Astrocyte (in vitro differentiated cells and primary cell): ENCODE measurements around the gene SOCS2. TPM values are rescaled to one million over a fixed set of nuclear protein-coding genes. Genes with fewer than 3 reads are reported as not detected.

ENCODE experiments used
- DNase-seq: peaks from one replicate; pipeline ENCODE4 v3.0.0-alpha.2; 2010; ENCODE audit warnings: low read depth
- FAIRE-seq: peaks from 2 replicates; lab custom pipeline; 2011; peaks lifted over from hg19 to GRCh38; lab: Jason Lieb, UNC
- H2AFZ ChIP-seq: 2 replicates; pipeline ENCODE4 v1.6.0; 2012; ENCODE audit warnings: low read depth, low read length, inconsistent platforms
- H3K27ac ChIP-seq: 2 replicates; pipeline ENCODE4 v1.5.1; 2011; ENCODE audit warnings: low read depth, low read length, inconsistent platforms
- H3K27me3 ChIP-seq: 2 replicates; pipeline ENCODE4 v1.6.0; 2011; ENCODE audit warnings: low read length, inconsistent platforms; ENCODE audit not compliant: insufficient read depth
- H3K36me3 ChIP-seq: 2 replicates; pipeline ENCODE4 v1.5.1; 2011; ENCODE audit warnings: low read length, inconsistent platforms; ENCODE audit not compliant: insufficient read depth
- H3K4me1 ChIP-seq: 2 replicates; pipeline ENCODE4 v1.5.1; 2011; ENCODE audit warnings: low read length, inconsistent platforms; ENCODE audit not compliant: insufficient read depth
- H3K4me2 ChIP-seq: 2 replicates; pipeline ENCODE4 v1.6.0; 2012; ENCODE audit warnings: low read length, inconsistent platforms
- H3K4me3 ChIP-seq: 2 replicates; pipeline ENCODE4 v1.5.1; 2011; ENCODE audit warnings: low read depth, mild to moderate bottlenecking, low read length, inconsistent platforms; ENCODE audit not compliant: insufficient read depth
- H3K79me2 ChIP-seq: 2 replicates; pipeline ENCODE4 v1.6.0; 2012; ENCODE audit warnings: mild to moderate bottlenecking, low read length, inconsistent platforms; ENCODE audit not compliant: insufficient read depth
- H3K9ac ChIP-seq: 2 replicates; pipeline ENCODE4 v1.6.0; 2012; ENCODE audit warnings: mild to moderate bottlenecking, low read length, inconsistent platforms
- H3K9me3 ChIP-seq: 2 replicates; pipeline ENCODE4 v1.5.1; 2012; ENCODE audit warnings: low read depth, mild to moderate bottlenecking, low read length, inconsistent platforms; ENCODE audit not compliant: insufficient read depth
- H4K20me1 ChIP-seq: 2 replicates; pipeline ENCODE4 v1.6.0; 2012; ENCODE audit warnings: low read length, inconsistent platforms; ENCODE audit not compliant: insufficient read depth
- H3K27ac Mint-ChIP-seq: one replicate; pipeline ENCODE4 v1.8.0; 2021; ENCODE audit warnings: mild to moderate bottlenecking, mixed read lengths; ENCODE audit not compliant: unreplicated experiment
- H3K27me3 Mint-ChIP-seq: one replicate; pipeline ENCODE4 v1.8.0; 2021; ENCODE audit warnings: low read depth, mixed read lengths; ENCODE audit not compliant: unreplicated experiment
- H3K36me3 Mint-ChIP-seq: one replicate; pipeline ENCODE4 v1.8.0; 2021; ENCODE audit warnings: low read depth, mixed read lengths; ENCODE audit not compliant: unreplicated experiment
- H3K4me1 Mint-ChIP-seq: one replicate; pipeline ENCODE4 v1.8.0; 2021; ENCODE audit warnings: low read depth, mixed read lengths; ENCODE audit not compliant: unreplicated experiment
- H3K4me3 Mint-ChIP-seq: one replicate; pipeline ENCODE4 v1.8.0; 2021; ENCODE audit warnings: mild to moderate bottlenecking, moderate library complexity, mixed read lengths; ENCODE audit not compliant: unreplicated experiment
- H3K9me3 Mint-ChIP-seq: one replicate; pipeline ENCODE4 v1.8.0; 2021; ENCODE audit warnings: mild to moderate bottlenecking, mixed read lengths; ENCODE audit not compliant: unreplicated experiment
- CTCF ChIP-seq: IDR thresholded peaks from 2 replicates; pipeline ENCODE4 v1.5.1; 2011; ENCODE audit warnings: low read depth, mild to moderate bottlenecking, inconsistent platforms, low read length, moderate library complexity; ENCODE audit not compliant: insufficient read depth
- EZH2 ChIP-seq: IDR thresholded peaks from 2 replicates; pipeline ENCODE4 v1.6.1; 2012; ENCODE audit warnings: mild to moderate bottlenecking, low read length, inconsistent platforms; ENCODE audit not compliant: insufficient read depth
- total RNA-seq: library from RNA; stranded (reverse); gene quantifications from 2 replicates; pipeline ENCODE4 v1.2.1, GENCODE V29; 2021

SOCS2 gene
- total RNA-seq, 1 donor from 2014 or later = 6.4 TPM

- Mint-ChIP-seq H3K27me3 (no peaks in the 10 kb centered on the region), H3K4me3 (no peak overlapping the region), H3K4me1 (no peaks in the 10 kb centered on the region), H3K9me3 (no peaks in the 10 kb centered on the region), H3K27ac (no peak overlapping the region), H3K36me3 (peaks cover 2% of the 10 kb centered on the region)
- no peaks in the 10 kb centered on the region for H3K79me2 ChIP-seq
- no peaks in the 10 kb centered on the region for H3K27me3 ChIP-seq
- no peak overlapping the region for H3K9ac ChIP-seq
- H3K9me3 ChIP-seq = no peaks in the 10 kb centered on the region
- H3K4me2 ChIP-seq = no peak overlapping the region
- H3K4me1 ChIP-seq = no peaks in the 10 kb centered on the region
- no peak overlapping the region for H3K27ac ChIP-seq
- H4K20me1 ChIP-seq = no peaks in the 10 kb centered on the region
- FAIRE-seq (no peak), DNase-seq (no peak)
- no peaks in the 10 kb centered on the region for H3K36me3 ChIP-seq
- H3K4me3 ChIP-seq = no peak overlapping the region
- H2AFZ ChIP-seq = no peak overlapping the region
- TF ChIP-seq CTCF (no peak), EZH2 (no peak)
These were observed 35.8 kb downstream of the SOCS2 start for GRCh38 chr12:93608313-93608712.

- no peaks in the 10 kb centered on the region for H3K79me2 ChIP-seq
- H3K27me3 ChIP-seq = no peaks in the 10 kb centered on the region
- H4K20me1 ChIP-seq = no peaks in the 10 kb centered on the region
- H3K27me3 Mint-ChIP-seq = no peaks in the 10 kb centered on the region
- H3K4me1 Mint-ChIP-seq = no peaks in the 10 kb centered on the region
- H3K9me3 Mint-ChIP-seq = no peaks in the 10 kb centered on the region
- H3K36me3 ChIP-seq = no peaks in the 10 kb centered on the region
- no peak overlapping the region for H2AFZ ChIP-seq
- no peak overlapping the region for H3K4me2 ChIP-seq
- TF ChIP-seq CTCF (no peak), EZH2 (no peak)
- no peak overlapping the region for H3K9ac ChIP-seq
- no peak overlapping the region for H3K4me3 ChIP-seq
- DNase-seq (no peak), FAIRE-seq (no peak)
- no peaks in the 10 kb centered on the region for H3K9me3 ChIP-seq
- peaks cover 2% of the 10 kb centered on the region for H3K36me3 Mint-ChIP-seq
- no peaks in the 10 kb centered on the region for H3K4me1 ChIP-seq
- no peak overlapping the region for H3K4me3 Mint-ChIP-seq
- H3K27ac ChIP-seq = no peak overlapping the region
- H3K27ac Mint-ChIP-seq = peak overlapping the region; percentile 26
These were observed 37.1 kb downstream of the SOCS2 start for GRCh38 chr12:93609281-93610192.

DNA sequence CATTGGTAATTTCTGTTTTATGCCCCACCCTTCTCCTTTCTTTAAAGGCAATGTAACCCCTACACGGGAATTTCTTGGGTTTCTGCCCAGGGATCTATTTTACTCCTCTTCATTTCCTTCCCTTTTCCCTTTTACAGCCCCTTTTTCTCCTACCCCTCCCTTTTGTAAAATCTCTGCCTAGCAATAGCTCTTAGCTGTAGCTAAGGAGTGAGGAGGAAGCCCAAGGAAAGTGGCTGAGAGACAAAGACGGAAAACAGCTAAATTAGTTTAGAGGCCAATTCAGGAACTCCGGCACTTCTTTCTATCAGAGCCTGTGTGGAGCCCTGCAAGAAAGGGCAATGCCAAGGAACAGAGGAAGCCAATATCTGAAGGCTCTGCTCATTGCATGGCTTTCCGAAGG is 40.3 kb downstream of the SOCS2 start:
- Histone ChIP-seq H3K4me1 (peaks cover 20% of the 10 kb centered on the region), H3K4me3 (no peak overlapping the region), H2AFZ (no peak overlapping the region), H3K27ac (no peak overlapping the region), H3K27me3 (no peaks in the 10 kb centered on the region), H4K20me1 (no peaks in the 10 kb centered on the region), H3K36me3 (no peaks in the 10 kb centered on the region), H3K9ac (no peak overlapping the region), H3K79me2 (no peaks in the 10 kb centered on the region), H3K9me3 (no peaks in the 10 kb centered on the region), H3K4me2 (no peak overlapping the region)
- no peaks in the 10 kb centered on the region for H3K27me3 Mint-ChIP-seq
- FAIRE-seq (no peak), DNase-seq (no peak)
- no peak overlapping the region for H3K4me3 Mint-ChIP-seq
- TF ChIP-seq EZH2 = no peak
- TF ChIP-seq CTCF = no peak
- no peaks in the 10 kb centered on the region for H3K36me3 Mint-ChIP-seq
- H3K9me3 Mint-ChIP-seq = no peaks in the 10 kb centered on the region
- no peak overlapping the region for H3K27ac Mint-ChIP-seq
- peaks cover 9% of the 10 kb centered on the region for H3K4me1 Mint-ChIP-seq
